PFSK-1 (cell line): ENCODE data around the gene ECHDC1.

Experiments
- POLR2AphosphoS5 ChIP-seq: IDR thresholded peaks from 2 replicates; pipeline ENCODE4 v1.6.1; 2012; ENCODE audit warnings: low read depth, mild to moderate bottlenecking, control low read depth, low read length, moderate library complexity
- SIN3A ChIP-seq: IDR thresholded peaks from 2 replicates; pipeline ENCODE4 v1.6.1; 2012; ENCODE audit warnings: mild to moderate bottlenecking, low read length, moderate library complexity, borderline replicate concordance; ENCODE audit not compliant: insufficient read depth
- TAF1 ChIP-seq: IDR thresholded peaks from 2 replicates; pipeline ENCODE4 v1.6.1; 2012; ENCODE audit warnings: low read length, control low read depth, borderline replicate concordance; ENCODE audit not compliant: insufficient read depth
- TF ChIP-seq, protein P1 (sequence below), 2 experiments: IDR thresholded peaks; 2 replicates each; pipeline versions ENCODE4 v1.6.1 to v1.8.0; 2011 to 2012; ENCODE audit warnings: low read depth in 2 of 2, low read length in 2 of 2, control low read depth in 1 of 2, inconsistent platforms in 1 of 2, mild to moderate bottlenecking in 1 of 2, moderate library complexity in 1 of 2; ENCODE audit not compliant: insufficient read depth in 1 of 2

DNA sequence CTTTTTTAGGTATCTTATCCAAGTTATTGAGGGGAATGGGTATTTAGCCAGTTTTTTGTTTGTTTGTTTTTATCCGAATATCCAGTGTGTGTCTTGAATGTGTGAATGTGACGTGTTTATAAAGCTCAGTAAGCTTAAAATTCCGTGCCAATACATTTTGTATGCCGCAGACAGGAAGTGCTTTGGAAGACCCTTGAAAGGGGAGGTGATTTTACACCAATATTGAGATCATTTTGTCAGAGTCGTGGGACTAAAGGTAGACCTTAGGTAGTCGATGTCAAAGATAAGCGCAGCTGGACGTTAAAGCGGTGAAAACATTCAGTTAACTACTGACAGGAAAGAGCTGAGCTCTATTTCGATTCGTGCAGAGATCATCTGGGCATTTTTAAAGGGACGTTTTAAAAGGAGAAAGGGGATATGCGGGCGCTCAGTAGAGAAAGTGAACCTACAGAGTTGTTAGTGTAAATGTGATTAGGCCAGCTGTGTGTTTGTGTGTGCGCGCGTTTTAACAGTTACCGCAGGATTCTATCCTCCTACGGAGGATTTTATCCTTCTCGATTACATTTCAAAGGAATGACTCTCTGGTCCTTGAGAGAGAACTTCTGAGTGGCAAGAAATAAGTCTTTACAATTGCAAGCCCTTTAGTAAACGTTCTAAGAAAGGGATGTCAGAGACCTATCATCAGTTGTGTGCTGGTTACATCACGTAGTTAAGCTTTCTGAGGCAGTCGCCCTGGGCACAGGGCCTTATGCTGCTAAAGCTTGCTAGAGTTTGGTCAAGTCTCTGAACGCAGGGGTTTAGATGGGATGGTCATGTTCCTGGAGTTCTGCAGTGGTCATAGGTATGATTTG is 625 bp upstream of the ECHDC1 start:
- TF ChIP-seq SIN3A, result no peak
- TF ChIP-seq POLR2AphosphoS5, result no peak
- no peak for TF ChIP-seq TAF1
- TF ChIP-seq, protein P1, sequence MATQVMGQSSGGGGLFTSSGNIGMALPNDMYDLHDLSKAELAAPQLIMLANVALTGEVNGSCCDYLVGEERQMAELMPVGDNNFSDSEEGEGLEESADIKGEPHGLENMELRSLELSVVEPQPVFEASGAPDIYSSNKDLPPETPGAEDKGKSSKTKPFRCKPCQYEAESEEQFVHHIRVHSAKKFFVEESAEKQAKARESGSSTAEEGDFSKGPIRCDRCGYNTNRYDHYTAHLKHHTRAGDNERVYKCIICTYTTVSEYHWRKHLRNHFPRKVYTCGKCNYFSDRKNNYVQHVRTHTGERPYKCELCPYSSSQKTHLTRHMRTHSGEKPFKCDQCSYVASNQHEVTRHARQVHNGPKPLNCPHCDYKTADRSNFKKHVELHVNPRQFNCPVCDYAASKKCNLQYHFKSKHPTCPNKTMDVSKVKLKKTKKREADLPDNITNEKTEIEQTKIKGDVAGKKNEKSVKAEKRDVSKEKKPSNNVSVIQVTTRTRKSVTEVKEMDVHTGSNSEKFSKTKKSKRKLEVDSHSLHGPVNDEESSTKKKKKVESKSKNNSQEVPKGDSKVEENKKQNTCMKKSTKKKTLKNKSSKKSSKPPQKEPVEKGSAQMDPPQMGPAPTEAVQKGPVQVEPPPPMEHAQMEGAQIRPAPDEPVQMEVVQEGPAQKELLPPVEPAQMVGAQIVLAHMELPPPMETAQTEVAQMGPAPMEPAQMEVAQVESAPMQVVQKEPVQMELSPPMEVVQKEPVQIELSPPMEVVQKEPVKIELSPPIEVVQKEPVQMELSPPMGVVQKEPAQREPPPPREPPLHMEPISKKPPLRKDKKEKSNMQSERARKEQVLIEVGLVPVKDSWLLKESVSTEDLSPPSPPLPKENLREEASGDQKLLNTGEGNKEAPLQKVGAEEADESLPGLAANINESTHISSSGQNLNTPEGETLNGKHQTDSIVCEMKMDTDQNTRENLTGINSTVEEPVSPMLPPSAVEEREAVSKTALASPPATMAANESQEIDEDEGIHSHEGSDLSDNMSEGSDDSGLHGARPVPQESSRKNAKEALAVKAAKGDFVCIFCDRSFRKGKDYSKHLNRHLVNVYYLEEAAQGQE (IDR thresholded peaks at IDR 0.05; ENCODE audit: insufficient read depth in 1 of 2, low read depth in 2 of 2, low read length in 2 of 2), result no peak
